Measurements from ENCODE around the gene QKI.
A peak's percentile ranks its signal among the peaks of the same experiment; 100 is the strongest.

The QKI gene

GRCh38 chr6:163545370-163545769, 130.9 kb downstream of the QKI start:
- TF ChIP-seq CTCF (IDR thresholded peaks at IDR 0.05; ENCODE audit: low read depth, low read length) = no peak
- DNase-seq (ENCODE audit: extremely low read depth, low read depth) = no peak

GRCh38 chr6:163547287-163547686, 132.8 kb downstream of the QKI start:
- TF ChIP-seq CTCF (IDR thresholded peaks at IDR 0.05; ENCODE audit: low read depth, low read length) = no peak
- no peak for DNase-seq (ENCODE audit: extremely low read depth, low read depth)

GRCh38 chr6:163548624-163549023, 134.1 kb downstream of the QKI start:
- no peak for TF ChIP-seq CTCF (IDR thresholded peaks at IDR 0.05; ENCODE audit: low read depth, low read length)
- DNase-seq (ENCODE audit: extremely low read depth, low read depth) = no peak

GRCh38 chr6:163554032-163554431, 139.5 kb downstream of the QKI start:
- no peak for TF ChIP-seq CTCF (IDR thresholded peaks at IDR 0.05; ENCODE audit: low read depth, low read length)
- no peak for DNase-seq (ENCODE audit: extremely low read depth, low read depth)

GRCh38 chr6:163554663-163555062, 140.1 kb downstream of the QKI start:
- peak; percentile 10 for DNase-seq (ENCODE audit: extremely low read depth, low read depth)
- TF ChIP-seq CTCF (IDR thresholded peaks at IDR 0.05; ENCODE audit: low read depth, low read length) = peak; percentile 57

GRCh38 chr6:163559661-163560060, 145.1 kb downstream of the QKI start:
- no peak for TF ChIP-seq CTCF (IDR thresholded peaks at IDR 0.05; ENCODE audit: low read depth, low read length)
- no peak for DNase-seq (ENCODE audit: extremely low read depth, low read depth)

GRCh38 chr6:163563318-163563717, 148.8 kb downstream of the QKI start:
- no peak for TF ChIP-seq CTCF (IDR thresholded peaks at IDR 0.05; ENCODE audit: low read depth, low read length)
- no peak for DNase-seq (ENCODE audit: extremely low read depth, low read depth)
